Keratinocyte (primary cell): ENCODE data around the gene OR2B6. TPM values are rescaled to one million over a fixed set of nuclear protein-coding genes. Genes with fewer than 3 reads are reported as not detected.
A peak's percentile ranks its signal among the peaks of the same experiment; 100 is the strongest.

Source experiments
- DNase-seq: peaks from one replicate; pipeline ENCODE4 v3.0.0-alpha.2; 2011; ENCODE audit warnings: low read depth, missing footprints, low spot score
- FAIRE-seq: peaks from 2 replicates; lab custom pipeline; 2011; peaks lifted over from hg19 to GRCh38; lab: Jason Lieb, UNC
- H2AFZ ChIP-seq: 2 replicates; pipeline ENCODE4 v1.6.0; 2012; ENCODE audit warnings: low read length, control low read depth, inconsistent platforms; ENCODE audit not compliant: control insufficient read depth
- H3K27ac ChIP-seq: 2 replicates; pipeline ENCODE4 v1.5.1; 2011; ENCODE audit warnings: low read length; ENCODE audit not compliant: control insufficient read depth, insufficient read depth
- H3K27me3 ChIP-seq: 3 replicates; pipeline ENCODE4 v1.6.0; 2011; ENCODE audit warnings: low read length; ENCODE audit not compliant: control insufficient read depth, insufficient read depth; ENCODE audit errors: extremely low read depth
- H3K36me3 ChIP-seq, 2 experiments: 2 replicates in 1 of 2; 3 replicates in 1 of 2; pipeline ENCODE4 v1.5.1; 2011; ENCODE audit warnings: low read length in 2 of 2, mild to moderate bottlenecking in 1 of 2; ENCODE audit not compliant: control insufficient read depth in 2 of 2, insufficient read depth in 2 of 2; ENCODE audit errors: extremely low read depth in 1 of 2
- H3K4me1 ChIP-seq: 3 replicates; pipeline ENCODE4 v1.5.1; 2011; ENCODE audit warnings: low read length; ENCODE audit not compliant: control insufficient read depth, insufficient read depth; ENCODE audit errors: extremely low read depth
- H3K4me2 ChIP-seq: 3 replicates; pipeline ENCODE4 v1.6.0; 2011; ENCODE audit warnings: low read depth, low read length; ENCODE audit not compliant: control insufficient read depth, insufficient read depth; ENCODE audit errors: extremely low read depth
- H3K4me3 ChIP-seq, 3 experiments: fragments of 200-600 bp in 1 of 3; sonication (generic) in 1 of 3; 2 replicates in 2 of 3; 3 replicates in 1 of 3; pipeline ENCODE4 v1.5.1; 2011 to 2016; ENCODE audit warnings: low read length in 3 of 3, mild to moderate bottlenecking in 3 of 3, control low read depth in 2 of 3, inconsistent platforms in 1 of 3, low read depth in 1 of 3, mixed read lengths in 1 of 3, mixed run types in 1 of 3, moderate library complexity in 1 of 3; ENCODE audit not compliant: control insufficient read depth in 2 of 3, insufficient read depth in 2 of 3; ENCODE audit errors: extremely low read depth in 1 of 3
- H3K79me2 ChIP-seq: 2 replicates; pipeline ENCODE4 v1.6.0; 2012; ENCODE audit warnings: low read length; ENCODE audit not compliant: control insufficient read depth, insufficient read depth
- H3K9ac ChIP-seq: 3 replicates; pipeline ENCODE4 v1.6.0; 2011; ENCODE audit warnings: low read length; ENCODE audit not compliant: control insufficient read depth, insufficient read depth; ENCODE audit errors: extremely low read depth
- H3K9me1 ChIP-seq: 3 replicates; pipeline ENCODE4 v1.6.0; 2011; ENCODE audit warnings: low read length; ENCODE audit not compliant: control insufficient read depth, insufficient read depth; ENCODE audit errors: extremely low read depth
- H3K9me3 ChIP-seq: 2 replicates; pipeline ENCODE4 v1.5.1; 2012; ENCODE audit warnings: low read depth, low read length; ENCODE audit not compliant: control insufficient read depth
- H4K20me1 ChIP-seq: 3 replicates; pipeline ENCODE4 v1.6.0; 2011; ENCODE audit warnings: low read length; ENCODE audit not compliant: control insufficient read depth, insufficient read depth; ENCODE audit errors: extremely low read depth
- EZH2 ChIP-seq: IDR thresholded peaks from one replicate; pipeline ENCODE4 v1.6.1; 2012; ENCODE audit warnings: inconsistent platforms, mild to moderate bottlenecking, low read length, moderate library complexity
- dilution Hi-C: fragments of 300-500 bp; cut with MboI; formaldehyde crosslinking; loops from one replicate; pipeline ENCODE4 v1.7.0; 2020; ENCODE audit warnings: low sequenced_read_pairs; ENCODE audit not compliant: extremely low pct_ligation_motif_present
- polyA plus RNA-seq, 5 experiments: library from polyadenylated mRNA; depleted of rRNA in 3 of 5; stranded (reverse) in 3 of 5; stranded (forward) in 1 of 5; unstranded in 1 of 5; fragments of >200 nt; gene quantifications; 1 replicate in 1 of 5; 2 replicates in 3 of 5; 3 replicates in 1 of 5; pipeline versions ENCODE4 v1.2.1 to v1.2.3, GENCODE V29; 2011 to 2012; ENCODE audit warnings: missing spikeins in 2 of 5, low read depth in 1 of 5, low replicate concordance in 1 of 5
- TF ChIP-seq, protein P1 (sequence below), 3 experiments: IDR thresholded peaks in 1 of 3; conservative IDR thresholded peaks in 1 of 3; optimal IDR thresholded peaks in 1 of 3; 2 replicates in 2 of 3; 3 replicates in 1 of 3; pipeline versions ENCODE3 to v1.5.1; 2011; ENCODE audit warnings: low read length in 3 of 3, mild to moderate bottlenecking in 3 of 3, moderate library complexity in 2 of 3, control low read depth in 1 of 3, inconsistent platforms in 1 of 3; ENCODE audit not compliant: insufficient read depth in 2 of 3; ENCODE audit errors: extremely low read depth in 1 of 3

Gene OR2B6
- polyA plus RNA-seq, 1 donor (not counting 4 experiments of a cell fraction or from before 2014, with no cell fraction given): not detected

DNA sequence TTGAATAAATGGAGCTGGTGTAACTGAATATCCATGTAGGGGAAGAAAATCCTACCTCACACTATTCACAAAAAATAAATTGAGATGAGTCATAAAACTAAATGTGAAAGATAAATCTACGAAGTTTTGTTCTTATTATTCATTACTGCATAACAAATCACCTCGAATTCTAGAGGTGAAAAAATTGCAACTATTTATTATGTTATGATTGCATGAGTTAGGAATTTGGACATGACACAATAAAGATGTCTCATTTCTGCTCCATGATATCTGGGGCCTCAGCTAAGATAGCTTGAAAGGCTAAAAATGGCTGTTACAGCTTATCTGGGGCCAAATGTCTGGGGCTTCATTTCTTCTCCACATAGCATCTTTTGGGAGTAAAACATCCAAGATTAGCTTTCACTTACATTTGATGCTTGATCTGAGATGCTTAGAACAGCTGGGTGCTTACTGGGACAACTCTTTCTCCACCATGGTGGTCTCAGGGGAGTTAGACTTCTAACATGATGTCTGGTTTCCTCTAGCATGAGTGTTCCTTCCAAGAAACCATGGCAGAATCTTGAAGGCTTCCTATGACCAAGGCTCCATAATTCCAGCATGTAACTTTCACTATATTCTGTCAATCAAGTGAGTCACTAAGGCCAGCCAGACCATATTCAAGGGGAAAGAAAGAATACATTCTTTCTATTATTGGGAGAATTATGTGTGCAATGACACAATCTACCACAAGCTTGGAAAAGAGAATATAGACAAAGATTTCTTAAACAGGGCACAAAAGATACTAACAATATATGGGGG, 30.1 kb downstream of the OR2B6 start:
- peak; percentile 83 for FAIRE-seq
- peak overlapping the region; percentile 43 for H3K4me2 ChIP-seq

DNA sequence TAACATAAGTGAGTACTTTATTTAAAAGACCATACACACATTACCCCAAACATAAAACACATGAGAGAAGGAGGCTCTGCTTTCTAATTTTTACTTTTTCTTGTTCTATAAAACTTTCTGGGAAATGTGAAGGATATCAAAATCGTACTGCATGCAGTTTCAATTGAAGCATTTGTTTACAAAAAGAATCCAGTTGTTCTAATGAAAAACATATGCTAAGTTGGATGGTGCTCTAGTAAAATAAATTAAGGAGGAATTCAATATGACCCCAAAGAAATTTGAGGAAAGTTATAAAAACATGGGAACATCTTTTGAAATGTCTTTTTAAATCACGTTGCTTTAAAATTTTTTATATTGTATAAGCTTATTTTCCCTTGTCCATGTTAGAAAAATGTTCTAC, 37.6 kb downstream of the OR2B6 start:
- no peak overlapping the region for H3K4me3 ChIP-seq
- no peak for TF ChIP-seq EZH2
- TF ChIP-seq, protein P1, sequence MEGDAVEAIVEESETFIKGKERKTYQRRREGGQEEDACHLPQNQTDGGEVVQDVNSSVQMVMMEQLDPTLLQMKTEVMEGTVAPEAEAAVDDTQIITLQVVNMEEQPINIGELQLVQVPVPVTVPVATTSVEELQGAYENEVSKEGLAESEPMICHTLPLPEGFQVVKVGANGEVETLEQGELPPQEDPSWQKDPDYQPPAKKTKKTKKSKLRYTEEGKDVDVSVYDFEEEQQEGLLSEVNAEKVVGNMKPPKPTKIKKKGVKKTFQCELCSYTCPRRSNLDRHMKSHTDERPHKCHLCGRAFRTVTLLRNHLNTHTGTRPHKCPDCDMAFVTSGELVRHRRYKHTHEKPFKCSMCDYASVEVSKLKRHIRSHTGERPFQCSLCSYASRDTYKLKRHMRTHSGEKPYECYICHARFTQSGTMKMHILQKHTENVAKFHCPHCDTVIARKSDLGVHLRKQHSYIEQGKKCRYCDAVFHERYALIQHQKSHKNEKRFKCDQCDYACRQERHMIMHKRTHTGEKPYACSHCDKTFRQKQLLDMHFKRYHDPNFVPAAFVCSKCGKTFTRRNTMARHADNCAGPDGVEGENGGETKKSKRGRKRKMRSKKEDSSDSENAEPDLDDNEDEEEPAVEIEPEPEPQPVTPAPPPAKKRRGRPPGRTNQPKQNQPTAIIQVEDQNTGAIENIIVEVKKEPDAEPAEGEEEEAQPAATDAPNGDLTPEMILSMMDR (optimal IDR thresholded peaks at IDR 0.05 in 1 of 3, IDR thresholded peaks at IDR 0.05 in 1 of 3, conservative IDR thresholded peaks at IDR 0.05 in 1 of 3; ENCODE audit: extremely low read depth in 1 of 3, insufficient read depth in 2 of 3, low read length in 3 of 3): no peak
- no peaks in the 10 kb centered on the region for H3K4me1 ChIP-seq
- no peaks in the 10 kb centered on the region for H3K9me1 ChIP-seq
- no peaks in the 10 kb centered on the region for H3K9me3 ChIP-seq
- no peaks in the 10 kb centered on the region for H3K36me3 ChIP-seq
- no peaks in the 10 kb centered on the region for H3K79me2 ChIP-seq
- no peak overlapping the region for H3K9ac ChIP-seq
- H2AFZ ChIP-seq: no peak overlapping the region
- no peak overlapping the region for H3K4me2 ChIP-seq
- DNase-seq: no peak
- no peak for FAIRE-seq
- dilution Hi-C loops: no loop called here
- H3K27ac ChIP-seq: no peak overlapping the region
- H3K27me3 ChIP-seq: peaks cover 3% of the 10 kb centered on the region
- no peaks in the 10 kb centered on the region for H4K20me1 ChIP-seq

More for the DNA sequence above, 30.1 kb downstream of the OR2B6 start:
- DNase-seq: peak; percentile 13
- Histone ChIP-seq H3K4me1 (peaks cover 11% of the 10 kb centered on the region), H3K27me3 (no peaks in the 10 kb centered on the region), H3K4me3 (peak overlapping the region in 1 of 3 experiments; percentile 3), H3K36me3 (no peaks in the 10 kb centered on the region), H3K79me2 (no peaks in the 10 kb centered on the region), H2AFZ (no peak overlapping the region), H3K9me1 (no peaks in the 10 kb centered on the region), H3K9me3 (no peaks in the 10 kb centered on the region), H4K20me1 (no peaks in the 10 kb centered on the region), H3K27ac (peak overlapping the region; percentile 5), H3K9ac (no peak overlapping the region)
- TF ChIP-seq, protein P1 (optimal IDR thresholded peaks at IDR 0.05 in 1 of 3, IDR thresholded peaks at IDR 0.05 in 1 of 3, conservative IDR thresholded peaks at IDR 0.05 in 1 of 3; ENCODE audit: extremely low read depth in 1 of 3, insufficient read depth in 2 of 3, low read length in 3 of 3): no peak
- no peak for TF ChIP-seq EZH2
- dilution Hi-C loops: no loop called here
